BJ (cell line): ENCODE data around the gene DTNB. TPM values are rescaled to one million over a fixed set of nuclear protein-coding genes. Genes with fewer than 3 reads are reported as not detected.

Experiments used
- CTCF ChIA-PET: fragments of 350-600 bp; formaldehyde crosslinking; extraction: SDS; loops from one replicate; lab custom pipeline; 2021; ENCODE audit warnings: antibody characterized with exemption, inconsistent platforms; lab: Yijun Ruan, JAX
- POLR2A ChIA-PET: fragments of 300-600 bp; sonication (Branson Sonifier 250); formaldehyde crosslinking; extraction: SDS; loops from one replicate; lab custom pipeline; 2021; ENCODE audit warnings: antibody characterized with exemption; lab: Charles Lee
- DNase-seq: peaks from one replicate; pipeline ENCODE4 v3.0.0-alpha.2; 2011; ENCODE audit warnings: low read depth
- H3K27me3 ChIP-seq: 2 replicates; pipeline ENCODE4 v1.6.0; 2011; ENCODE audit warnings: low read length; ENCODE audit not compliant: control insufficient read depth, insufficient read depth
- H3K36me3 ChIP-seq: 2 replicates; pipeline ENCODE4 v1.5.1; 2011; ENCODE audit warnings: low read length; ENCODE audit not compliant: control insufficient read depth, insufficient read depth
- H3K4me3 ChIP-seq: 2 replicates; pipeline ENCODE4 v1.5.1; 2011; ENCODE audit warnings: low read depth, mild to moderate bottlenecking, control low read depth, low read length
- CTCF ChIP-seq: IDR thresholded peaks from 2 replicates; pipeline ENCODE4 v1.5.1; 2011; ENCODE audit warnings: low read depth, mild to moderate bottlenecking, control low read depth, inconsistent platforms, low read length, moderate library complexity; ENCODE audit not compliant: insufficient read depth
- polyA plus RNA-seq: library from polyadenylated mRNA; depleted of rRNA; stranded (reverse); fragments of >200 nt; gene quantifications from 2 replicates; pipeline ENCODE4 v1.2.3, GENCODE V29; 2011

The DTNB gene
- polyA plus RNA-seq, 1 experiment = 7.7 TPM

- DNase-seq = no peak
- ChIA-PET POLR2A (no interaction called here), CTCF (interaction anchor here (1.4 kb wide), 1 partner anchor 186 kb away, joined by 3 read pairs; no protein-coding TSS in a partner anchor)
- Histone ChIP-seq H3K4me3 (no peak overlapping the region), H3K27me3 (no peaks in the 10 kb centered on the region), H3K36me3 (no peaks in the 10 kb centered on the region)
- no peak for TF ChIP-seq CTCF
Observed at GRCh38 chr2:25381502-25381901, 291.9 kb downstream of the DTNB start.

GRCh38 chr2:25380586-25381375 lies 292.6 kb downstream of the DTNB start:
- no peak for TF ChIP-seq CTCF
- POLR2A ChIA-PET = no interaction called here
- H3K4me3 ChIP-seq = no peak overlapping the region
- H3K27me3 ChIP-seq = no peaks in the 10 kb centered on the region
- no peaks in the 10 kb centered on the region for H3K36me3 ChIP-seq
- CTCF ChIA-PET = interaction anchor here (1.4 to 1.7 kb wide), 2 partner anchors 19 to 186 kb away, joined by 3 to 5 read pairs; no protein-coding TSS in a partner anchor
- DNase-seq = no peak

- ChIA-PET POLR2A (no interaction called here), CTCF (interaction anchor here (1.7 kb wide), 1 partner anchor 18 kb away, joined by 5 read pairs; no protein-coding TSS in a partner anchor)
- Histone ChIP-seq H3K36me3 (no peaks in the 10 kb centered on the region), H3K4me3 (no peak overlapping the region), H3K27me3 (no peaks in the 10 kb centered on the region; the same call in 1 of the 2 replicates)
- TF ChIP-seq CTCF = no peak
- no peak for DNase-seq
Observed at GRCh38 chr2:25380023-25380422, 293.4 kb downstream of the DTNB start.

- DNase-seq = no peak
- CTCF ChIA-PET = interaction anchor here (1.7 kb wide), 1 partner anchor 17 kb away, joined by 5 read pairs; no protein-coding TSS in a partner anchor
- TF ChIP-seq CTCF = no peak
- Histone ChIP-seq H3K36me3 (no peaks in the 10 kb centered on the region), H3K4me3 (no peak overlapping the region), H3K27me3 (no peaks in the 10 kb centered on the region; the same call in 1 of the 2 replicates)
- POLR2A ChIA-PET = no interaction called here
Observed at GRCh38 chr2:25379535-25379934, 293.8 kb downstream of the DTNB start.

GRCh38 chr2:25378731-25379490 lies 294.5 kb downstream of the DTNB start:
- no peaks in the 10 kb centered on the region; the same call in 1 of the 2 replicates for H3K27me3 ChIP-seq
- DNase-seq = no peak
- ChIA-PET POLR2A (no interaction called here), CTCF (interaction anchor here (1.7 to 4.8 kb wide), 3 partner anchors 12 to 18 kb away, joined by 5 to 41 read pairs (median 37); no protein-coding TSS in a partner anchor)
- TF ChIP-seq CTCF = no peak
- no peaks in the 10 kb centered on the region for H3K36me3 ChIP-seq
- no peak overlapping the region for H3K4me3 ChIP-seq
